GM18873 (cell line): ENCODE data around the gene TMEM80.
"Not testable (repeated sequence)": the region's sequence is repeated elsewhere in the genome, so short reads cannot be mapped to it uniquely, and the experiment has no call there.

Experiments used
- ATAC-seq: cut with Tn5 transposase; IDR thresholded peaks from one replicate; pipeline ENCODE4 v1.9.1; 2021; ENCODE audit warnings: mild to moderate bottlenecking, moderate library complexity, moderate number of reproducible peaks; ENCODE audit not compliant: unreplicated experiment, low FRiP score

Gene TMEM80

DNA sequence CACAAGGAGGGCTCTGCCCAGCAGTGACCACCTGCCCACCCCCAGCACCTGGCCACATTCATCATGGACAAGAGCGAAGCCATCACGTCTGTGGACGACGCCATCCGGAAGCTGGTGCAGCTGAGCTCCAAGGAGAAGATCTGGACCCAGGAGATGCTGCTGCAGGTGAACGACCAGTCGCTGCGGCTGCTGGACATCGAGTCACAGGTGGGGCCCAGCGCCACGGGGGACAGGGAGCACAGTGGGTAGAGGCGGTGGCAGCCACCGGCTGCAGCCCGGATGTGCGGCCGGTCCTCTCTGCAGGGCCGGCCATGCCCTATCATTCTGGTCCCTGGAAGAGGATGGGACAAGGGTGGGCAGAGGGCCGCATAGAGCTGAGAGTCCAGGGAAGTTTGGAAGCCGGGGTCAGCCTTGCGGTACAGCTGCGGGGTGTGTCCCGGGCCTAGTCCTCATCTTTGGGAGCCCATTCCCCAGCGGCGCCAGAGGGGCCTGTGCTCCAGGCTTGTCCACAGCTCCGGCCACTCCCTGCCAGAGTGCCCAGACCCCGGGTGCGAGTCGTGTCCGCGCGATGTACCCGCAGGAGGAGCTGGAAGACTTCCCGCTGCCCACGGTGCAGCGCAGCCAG is 24.5 kb downstream of the TMEM80 start:
- no peak for ATAC-seq

DNA sequence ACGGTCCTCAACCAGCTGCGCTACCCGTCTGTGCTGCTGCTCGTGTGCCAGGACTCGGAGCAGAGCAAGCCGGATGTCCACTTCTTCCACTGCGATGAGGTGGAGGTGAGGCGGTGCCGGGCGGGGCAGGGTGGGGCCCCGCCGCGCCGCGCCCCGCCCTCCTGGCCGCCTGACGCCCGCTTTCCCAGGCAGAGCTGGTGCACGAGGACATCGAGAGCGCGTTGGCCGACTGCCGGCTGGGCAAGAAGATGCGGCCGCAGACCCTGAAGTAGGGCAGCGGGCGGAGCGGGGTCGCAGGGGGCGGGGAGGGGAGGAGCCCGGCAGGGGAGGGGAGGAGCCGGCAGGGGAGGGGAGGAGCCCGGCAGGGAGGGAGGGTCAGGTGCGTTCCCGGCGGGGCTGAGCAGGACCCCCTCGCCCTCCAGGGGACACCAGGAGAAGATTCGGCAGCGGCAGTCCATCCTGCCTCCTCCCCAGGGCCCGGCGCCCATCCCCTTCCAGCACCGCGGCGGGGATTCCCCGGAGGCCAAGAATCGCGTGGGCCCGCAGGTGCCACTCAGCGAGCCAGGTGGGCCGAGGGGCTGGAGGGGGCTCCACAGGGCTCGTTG is 25.1 kb downstream of the TMEM80 start:
- ATAC-seq, result no peak

DNA sequence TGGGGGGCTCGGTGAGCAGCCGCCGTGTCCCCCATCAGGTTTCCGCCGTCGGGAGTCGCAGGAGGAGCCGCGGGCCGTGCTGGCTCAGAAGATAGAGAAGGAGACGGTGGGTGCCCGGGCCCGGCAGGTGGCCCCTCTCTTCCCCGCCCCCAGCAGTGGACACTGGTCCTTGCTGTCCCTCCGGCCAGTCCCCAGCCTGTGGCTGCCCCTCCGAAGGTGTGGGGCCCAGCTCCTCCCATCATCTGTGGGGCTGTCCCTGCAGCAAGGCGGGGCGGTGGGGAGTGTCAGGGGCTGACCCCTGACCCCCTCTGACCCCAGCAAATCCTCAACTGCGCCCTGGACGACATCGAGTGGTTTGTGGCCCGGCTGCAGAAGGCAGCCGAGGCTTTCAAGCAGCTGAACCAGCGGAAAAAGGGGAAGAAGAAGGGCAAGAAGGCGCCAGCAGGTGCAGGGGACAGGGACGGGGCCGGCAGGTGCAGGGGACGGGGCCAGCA is 25.7 kb downstream of the TMEM80 start:
- ATAC-seq, result no peak

DNA sequence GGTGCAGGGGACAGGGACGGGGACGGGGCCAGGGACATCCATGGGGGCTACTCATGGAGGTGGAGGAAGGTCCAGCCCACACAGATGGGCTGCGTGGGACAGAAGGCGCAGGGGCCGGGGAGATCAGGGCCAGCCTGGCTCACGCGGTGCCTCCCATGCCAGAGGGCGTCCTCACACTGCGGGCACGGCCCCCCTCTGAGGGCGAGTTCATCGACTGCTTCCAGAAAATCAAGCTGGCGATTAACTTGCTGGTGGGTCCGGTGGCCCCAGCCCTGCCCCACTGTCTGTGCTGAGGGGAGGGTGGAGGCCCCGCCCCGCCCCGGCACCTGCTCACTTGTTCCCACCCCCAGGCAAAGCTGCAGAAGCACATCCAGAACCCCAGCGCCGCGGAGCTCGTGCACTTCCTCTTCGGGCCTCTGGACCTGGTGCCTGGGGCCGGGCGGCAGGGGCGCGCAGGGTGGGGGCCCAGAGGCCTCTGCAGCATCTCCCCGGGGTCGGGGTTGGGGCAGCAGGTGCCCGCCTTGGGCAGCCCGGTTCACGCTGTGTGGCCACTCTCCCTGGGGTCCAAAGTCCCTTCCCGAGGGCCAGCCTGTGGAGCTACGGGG is 26.2 kb downstream of the TMEM80 start:
- ATAC-seq, result no peak

DNA sequence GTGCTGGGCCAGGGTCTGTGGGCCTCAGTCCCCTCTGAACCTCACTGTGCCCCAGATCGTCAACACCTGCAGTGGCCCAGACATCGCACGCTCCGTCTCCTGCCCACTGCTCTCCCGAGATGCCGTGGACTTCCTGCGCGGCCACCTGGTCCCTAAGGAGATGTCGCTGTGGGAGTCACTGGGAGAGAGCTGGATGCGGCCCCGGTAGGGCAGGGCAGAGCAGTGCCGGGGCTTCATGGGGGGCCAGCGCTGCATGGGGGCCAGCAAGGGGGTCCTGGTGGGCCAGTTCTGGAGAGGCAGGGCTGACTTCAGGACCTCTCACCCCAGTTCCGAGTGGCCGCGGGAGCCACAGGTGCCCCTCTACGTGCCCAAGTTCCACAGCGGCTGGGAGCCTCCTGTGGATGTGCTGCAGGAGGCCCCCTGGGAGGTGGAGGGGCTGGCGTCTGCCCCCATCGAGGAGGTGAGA is 26.8 kb downstream of the TMEM80 start:
- no peak for ATAC-seq

DNA sequence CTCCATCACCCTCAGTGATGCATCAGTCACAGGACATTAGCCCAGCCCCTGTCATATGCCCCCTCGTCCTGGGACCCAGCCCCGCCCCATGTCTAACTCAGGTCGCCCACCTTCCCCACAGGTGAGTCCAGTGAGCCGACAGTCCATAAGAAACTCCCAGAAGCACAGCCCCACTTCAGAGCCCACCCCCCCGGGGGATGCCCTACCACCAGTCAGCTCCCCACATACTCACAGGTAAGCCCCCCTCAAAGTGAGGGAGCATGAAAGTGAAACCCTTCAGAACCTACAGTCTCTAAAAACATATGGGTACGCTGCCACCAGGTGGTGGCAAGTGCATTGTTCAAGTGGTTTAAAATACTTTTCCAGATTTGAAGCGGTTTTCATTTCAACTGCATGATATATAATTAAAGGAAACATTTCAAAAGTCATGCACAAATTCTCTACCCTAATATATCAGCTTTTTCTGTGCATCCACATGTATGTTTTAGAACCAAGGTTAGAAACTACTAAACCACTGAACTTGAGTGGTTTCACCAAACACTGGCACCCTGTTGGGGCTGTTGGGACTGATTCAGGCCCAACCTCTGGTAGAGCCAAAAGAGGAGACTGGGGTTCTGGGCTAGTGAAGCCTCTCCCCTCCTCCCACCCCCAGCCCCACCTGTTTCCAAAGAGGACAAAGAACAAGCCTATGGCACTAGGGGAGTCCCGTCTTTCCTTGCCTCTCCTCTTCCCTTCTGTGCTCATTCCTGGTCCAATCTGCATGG is 27.7 kb downstream of the TMEM80 start:
- ATAC-seq, result no peak

DNA sequence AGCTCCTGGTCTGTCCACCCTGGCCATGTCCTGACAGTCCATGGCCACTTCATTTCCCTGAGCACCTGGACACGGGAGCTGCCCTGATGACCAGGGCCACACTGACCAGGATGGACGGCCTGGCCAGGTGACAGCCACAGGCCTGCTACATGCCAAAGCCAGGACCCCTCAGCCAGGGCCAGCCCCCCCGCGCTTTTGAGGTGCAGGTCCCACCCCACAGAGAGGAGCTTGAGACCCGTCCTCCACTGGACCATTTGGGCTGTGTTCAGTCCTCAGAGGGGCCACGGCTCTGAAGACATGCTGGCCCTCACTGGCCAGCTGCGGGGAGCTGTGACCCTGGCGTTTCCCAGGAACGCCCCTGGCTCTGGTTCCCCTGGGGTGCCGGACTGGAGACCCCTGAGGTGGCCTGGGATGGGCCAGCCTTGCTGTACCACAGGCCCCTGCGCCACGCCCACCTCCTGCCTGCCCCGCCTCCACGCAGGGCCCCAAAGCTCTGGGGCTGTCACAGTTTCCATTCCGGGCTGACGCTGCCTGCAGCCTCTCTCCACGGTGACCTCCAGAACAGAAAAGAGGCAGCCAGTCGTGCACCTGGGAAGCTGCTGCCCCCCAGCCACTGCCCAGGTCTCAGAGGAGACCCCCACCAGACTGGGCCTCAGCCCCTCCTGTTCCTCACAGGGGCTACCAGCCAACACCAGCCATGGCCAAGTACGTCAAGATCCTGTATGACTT is 28.6 kb downstream of the TMEM80 start:
- ATAC-seq, result no peak

DNA sequence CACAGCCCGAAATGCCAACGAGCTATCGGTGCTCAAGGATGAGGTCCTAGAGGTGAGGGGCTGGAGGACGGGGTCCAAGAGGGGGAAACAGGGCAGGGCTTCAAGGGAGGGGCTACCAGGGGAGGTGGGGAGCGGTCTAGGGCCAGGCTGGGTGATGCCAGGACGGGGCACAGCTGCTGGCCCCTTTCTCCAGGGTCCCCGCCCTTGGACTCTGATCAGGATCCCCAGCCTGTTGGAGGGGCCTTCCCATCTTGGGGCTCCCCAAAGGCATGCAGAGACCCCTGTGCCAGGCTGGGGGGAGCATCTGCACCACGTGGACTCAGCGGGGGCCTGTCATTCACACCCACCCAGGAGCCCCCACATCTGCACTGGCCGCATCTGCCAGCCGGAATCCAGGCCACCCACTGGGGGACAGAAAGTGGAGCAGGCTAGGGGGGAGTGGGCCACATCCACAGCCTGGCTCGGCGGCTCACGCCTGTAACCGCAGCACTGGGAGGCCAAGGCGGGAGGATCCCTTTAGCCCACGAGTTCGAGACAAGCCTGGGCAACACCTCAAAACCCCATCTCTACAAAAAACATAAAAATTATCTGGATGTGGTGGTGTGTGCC is 29.3 kb downstream of the TMEM80 start:
- no peak for ATAC-seq

DNA sequence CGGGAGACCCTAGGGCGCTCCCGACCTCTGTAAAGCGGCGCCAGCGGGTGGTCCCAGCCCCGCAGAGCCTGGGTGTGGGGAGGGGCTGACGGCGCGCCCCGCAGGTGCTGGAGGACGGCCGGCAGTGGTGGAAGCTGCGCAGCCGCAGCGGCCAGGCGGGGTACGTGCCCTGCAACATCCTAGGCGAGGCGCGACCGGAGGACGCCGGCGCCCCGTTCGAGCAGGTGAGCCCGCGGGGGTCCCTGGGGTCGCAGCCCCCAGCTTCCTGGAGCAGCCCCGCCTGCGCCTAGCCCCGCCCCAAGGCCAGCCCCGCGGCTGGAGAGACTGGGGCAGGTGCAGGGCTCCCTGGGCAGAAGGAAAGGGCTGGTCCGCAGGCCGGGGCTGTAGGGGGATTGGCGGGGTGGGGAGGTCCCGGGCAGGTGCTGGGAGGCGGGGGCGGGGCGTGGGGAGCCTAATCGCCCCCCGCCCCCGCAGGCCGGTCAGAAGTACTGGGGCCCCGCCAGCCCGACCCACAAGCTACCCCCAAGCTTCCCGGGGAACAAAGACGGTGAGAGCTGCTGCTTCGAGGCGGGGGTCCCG is 30.1 kb downstream of the TMEM80 start:
- ATAC-seq, result no peak

DNA sequence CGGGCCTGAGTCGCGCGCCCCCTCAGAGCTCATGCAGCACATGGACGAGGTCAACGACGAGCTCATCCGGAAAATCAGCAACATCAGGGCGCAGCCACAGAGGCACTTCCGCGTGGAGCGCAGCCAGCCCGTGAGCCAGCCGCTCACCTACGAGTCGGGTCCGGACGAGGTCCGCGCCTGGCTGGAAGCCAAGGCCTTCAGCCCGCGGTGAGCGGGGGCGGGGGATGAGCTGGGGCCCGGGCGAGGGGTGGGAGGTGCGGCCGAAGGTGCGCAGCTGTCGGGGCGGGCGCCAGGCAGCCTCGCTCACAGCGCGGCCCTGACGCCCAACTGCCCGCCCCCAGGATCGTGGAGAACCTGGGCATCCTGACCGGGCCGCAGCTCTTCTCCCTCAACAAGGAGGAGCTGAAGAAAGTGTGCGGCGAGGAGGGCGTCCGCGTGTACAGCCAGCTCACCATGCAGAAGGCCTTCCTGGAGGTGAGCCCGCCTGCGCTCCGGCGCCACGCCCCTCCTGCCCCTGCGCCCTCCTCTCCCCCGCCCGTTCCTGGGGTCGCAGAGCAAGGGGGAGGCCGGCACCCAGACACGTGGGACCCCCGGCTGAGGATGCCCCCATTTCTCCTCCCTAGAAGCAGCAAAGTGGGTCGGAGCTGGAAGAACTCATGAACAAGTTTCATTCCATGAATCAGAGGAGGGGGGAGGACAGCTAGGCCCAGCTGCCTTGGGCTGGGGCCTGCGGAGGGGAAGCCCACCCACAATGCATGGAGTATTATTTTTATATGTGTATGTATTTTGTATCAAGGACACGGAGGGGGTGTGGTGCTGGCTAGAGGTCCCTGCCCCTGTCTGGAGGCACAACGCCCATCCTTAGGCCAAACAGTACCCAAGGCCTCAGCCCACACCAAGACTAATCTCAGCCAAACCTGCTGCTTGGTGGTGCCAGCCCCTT is 30.9 kb downstream of the TMEM80 start:
- ATAC-seq, result no peak

DNA sequence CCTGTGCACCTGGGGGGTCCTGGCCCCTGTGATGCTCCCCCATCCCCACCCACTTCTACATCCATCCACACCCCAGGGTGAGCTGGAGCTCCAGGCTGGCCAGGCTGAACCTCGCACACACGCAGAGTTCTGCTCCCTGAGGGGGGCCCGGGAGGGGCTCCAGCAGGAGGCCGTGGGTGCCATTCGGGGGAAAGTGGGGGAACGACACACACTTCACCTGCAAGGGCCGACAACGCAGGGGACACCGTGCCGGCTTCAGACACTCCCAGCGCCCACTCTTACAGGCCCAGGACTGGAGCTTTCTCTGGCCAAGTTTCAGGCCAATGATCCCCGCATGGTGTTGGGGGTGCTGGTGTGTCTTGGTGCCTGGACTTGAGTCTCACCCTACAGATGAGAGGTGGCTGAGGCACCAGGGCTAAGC is 31.7 kb downstream of the TMEM80 start:
- ATAC-seq, result no peak

DNA sequence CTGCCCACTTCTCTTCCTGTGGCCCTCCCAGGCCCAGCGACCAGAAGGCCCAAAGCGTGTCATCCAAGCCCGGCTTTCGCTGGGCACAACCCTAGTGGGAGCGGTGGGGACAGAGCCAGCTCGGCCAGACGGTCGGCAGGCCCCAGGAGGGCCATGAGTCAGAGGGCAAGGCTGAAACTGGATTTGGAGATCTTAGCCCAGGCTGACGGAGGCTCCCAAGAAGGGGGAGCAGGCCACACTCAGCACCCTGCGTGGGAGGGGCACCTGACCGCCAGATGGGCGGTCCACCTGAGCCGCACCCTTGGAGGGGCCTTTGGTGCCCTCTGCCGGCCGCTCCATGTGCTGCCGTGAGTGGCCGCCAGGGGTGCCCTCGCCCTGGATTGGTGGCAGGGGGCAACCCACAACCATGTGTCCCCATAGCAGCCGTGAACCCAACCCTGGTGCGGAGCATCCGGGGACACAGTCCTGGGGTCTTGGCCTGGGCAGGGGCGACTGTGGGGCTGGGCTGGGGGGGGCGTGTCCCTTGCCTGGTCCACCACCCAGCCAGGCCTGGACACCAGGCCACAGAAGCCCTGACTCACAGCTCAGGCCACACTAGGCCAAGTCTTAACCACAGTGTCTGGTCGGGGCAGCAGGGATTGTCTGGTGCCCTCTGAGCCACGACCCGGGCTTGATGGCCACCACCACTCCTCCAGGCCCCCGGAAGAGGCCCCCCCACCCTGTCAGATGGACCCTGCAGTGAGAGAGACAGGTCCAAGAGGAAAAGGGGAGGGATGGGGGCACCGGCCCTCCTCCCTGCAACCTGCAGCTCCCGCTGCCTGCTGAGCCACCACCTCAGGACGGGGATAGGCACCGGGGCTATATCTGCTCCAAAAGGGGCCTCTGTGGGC is 32.5 kb downstream of the TMEM80 start:
- ATAC-seq, result no peak

DNA sequence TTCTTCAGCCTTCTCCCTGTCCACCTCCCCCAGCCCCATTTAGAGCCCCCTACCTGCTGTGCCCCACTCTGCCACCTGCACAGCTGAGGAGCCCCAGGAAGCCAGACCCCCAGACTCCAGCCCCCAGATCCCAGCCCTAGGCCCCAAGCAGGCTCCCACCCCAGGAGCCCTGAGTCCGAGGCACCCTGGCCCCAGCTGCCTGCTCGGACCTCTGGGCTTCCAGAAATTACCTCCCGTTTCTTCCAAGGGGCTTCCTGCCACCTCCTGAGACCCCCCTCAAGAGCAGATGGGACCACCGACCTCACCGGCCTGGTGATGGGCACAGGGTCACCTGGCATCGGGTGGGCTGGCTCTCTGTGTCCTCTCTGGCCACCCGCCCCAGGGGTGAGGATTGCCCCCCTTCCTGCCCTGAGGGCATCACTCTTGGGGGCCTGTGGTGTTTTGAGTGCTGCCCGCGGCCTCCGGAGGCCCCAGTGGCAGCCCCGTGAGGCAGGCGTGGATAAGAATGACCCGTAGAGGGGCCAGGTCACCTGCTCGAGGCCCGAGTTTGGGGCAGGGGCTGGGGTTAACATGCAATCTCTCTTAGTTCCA is 33.4 kb downstream of the TMEM80 start:
- ATAC-seq, result no peak

DNA sequence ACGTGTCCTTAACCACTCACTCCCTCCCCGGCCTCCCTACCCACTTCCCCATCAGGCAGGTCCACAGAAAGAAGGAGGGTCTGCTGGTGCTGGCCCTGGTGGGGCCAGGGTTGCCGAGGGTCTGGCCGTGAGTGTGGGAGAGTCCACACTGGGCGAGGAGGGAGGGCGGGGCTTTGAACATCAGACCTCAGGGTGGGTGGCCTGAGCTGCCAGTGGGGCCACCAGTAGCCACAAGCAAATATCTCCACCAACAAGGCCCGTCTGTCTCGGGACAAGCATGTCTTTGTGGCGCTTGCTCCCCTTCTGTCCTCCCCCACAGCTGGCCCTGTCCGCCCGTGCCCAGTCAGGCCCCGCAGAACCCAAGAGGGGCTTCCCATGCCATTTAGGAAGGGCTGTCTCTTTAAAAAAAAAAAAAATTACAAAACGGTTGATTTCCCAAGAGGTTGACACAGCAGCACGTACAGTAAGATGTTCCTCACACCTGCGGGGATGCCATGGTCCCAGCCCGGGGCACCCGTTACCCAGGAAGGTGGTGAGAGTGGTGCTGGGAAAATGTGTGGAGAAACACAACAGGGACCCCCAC is 34.0 kb downstream of the TMEM80 start:
- no peak for ATAC-seq

DNA sequence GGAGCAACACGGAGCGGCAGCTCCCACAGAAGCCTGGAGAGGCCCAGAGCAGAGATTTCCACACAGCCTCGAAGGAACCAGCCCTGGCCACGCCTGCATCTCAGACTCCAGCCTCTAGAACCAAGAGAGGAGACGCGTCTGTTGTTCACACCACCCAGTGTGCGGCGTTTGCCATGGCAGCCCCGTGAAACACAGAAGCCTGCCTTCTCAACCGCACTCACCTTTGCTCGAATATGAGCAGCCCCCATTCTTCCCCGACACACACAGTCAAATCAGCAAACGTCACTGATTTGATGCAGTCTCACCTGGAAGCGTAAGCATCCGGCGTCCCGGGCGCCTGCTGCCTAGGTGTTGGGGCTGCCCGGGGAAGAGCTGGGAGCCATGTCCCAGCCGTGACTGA is 37.5 kb downstream of the TMEM80 start:
- no peak for ATAC-seq

DNA sequence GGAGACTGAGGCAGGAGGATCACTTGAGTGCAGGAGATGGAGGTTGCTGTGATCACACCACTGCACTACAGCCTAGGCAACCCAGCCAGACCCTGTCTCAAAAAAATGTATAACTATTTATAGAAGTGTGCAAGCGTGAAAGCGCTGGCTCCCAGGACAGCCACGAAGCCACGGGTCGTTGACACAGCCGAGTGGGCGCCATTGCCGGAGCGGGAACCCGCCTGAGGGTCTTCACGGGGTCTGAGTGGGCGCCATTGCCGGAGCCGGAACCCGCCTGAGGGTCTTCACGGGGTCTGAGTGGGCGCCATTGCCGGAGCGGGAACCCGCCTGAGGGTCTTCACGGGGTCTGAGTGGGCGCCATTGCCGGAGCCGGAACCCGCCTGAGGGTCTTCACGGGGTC is 38.9 kb downstream of the TMEM80 start:
- ATAC-seq, result not testable (repeated sequence)

DNA sequence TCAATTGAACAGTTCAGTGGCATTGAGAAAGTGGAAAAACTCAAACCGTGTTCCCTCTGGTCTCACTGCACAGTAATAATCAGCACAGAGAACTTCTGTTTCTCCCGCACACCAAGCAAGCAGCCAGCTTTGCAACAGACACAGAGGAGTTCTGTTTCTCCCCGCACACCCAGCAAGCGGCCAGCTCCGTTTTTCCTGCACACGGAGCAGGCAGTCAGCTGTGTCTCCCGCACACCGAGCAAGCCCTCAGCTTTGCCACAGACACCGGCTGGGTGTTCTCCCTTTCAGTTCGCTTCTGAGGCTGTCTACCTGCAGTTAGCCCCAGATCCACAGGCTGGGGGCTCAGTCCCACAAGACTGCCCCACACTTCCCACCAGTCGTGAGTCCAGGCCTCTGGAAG is 41.8 kb downstream of the TMEM80 start:
- no peak for ATAC-seq
